Esophagus muscularis mucosa (tissue), 4 donors: ENCODE data around the gene CAPZA1.

Experiments
- CTCF ChIP-seq, 3 experiments: fragments of 200-600 bp in 2 of 3; fragments of 450-650 bp in 1 of 3; sonication (generic) in 2 of 3; IDR thresholded peaks; one replicate each; pipeline ENCODE4 v1.5.1; 2017 to 2019; ENCODE audit warnings: antibody characterized with exemption in 3 of 3, mild to moderate bottlenecking in 2 of 3, moderate library complexity in 1 of 3
- EP300 ChIP-seq: sonication (generic); formaldehyde crosslinking; IDR thresholded peaks from one replicate; pipeline ENCODE4 v1.6.1; 2017; ENCODE audit warnings: antibody characterized with exemption
- POLR2A ChIP-seq: fragments of 450-650 bp; IDR thresholded peaks from one replicate; pipeline ENCODE4 v1.6.1; 2017; ENCODE audit warnings: antibody characterized with exemption, moderate library complexity, mild to moderate bottlenecking, low read depth
- POLR2AphosphoS5 ChIP-seq, 2 donors: sonication (generic); formaldehyde crosslinking; IDR thresholded peaks; one replicate each; pipeline ENCODE4 v1.6.1; 2017; ENCODE audit warnings: antibody characterized with exemption in 2 of 2

DNA sequence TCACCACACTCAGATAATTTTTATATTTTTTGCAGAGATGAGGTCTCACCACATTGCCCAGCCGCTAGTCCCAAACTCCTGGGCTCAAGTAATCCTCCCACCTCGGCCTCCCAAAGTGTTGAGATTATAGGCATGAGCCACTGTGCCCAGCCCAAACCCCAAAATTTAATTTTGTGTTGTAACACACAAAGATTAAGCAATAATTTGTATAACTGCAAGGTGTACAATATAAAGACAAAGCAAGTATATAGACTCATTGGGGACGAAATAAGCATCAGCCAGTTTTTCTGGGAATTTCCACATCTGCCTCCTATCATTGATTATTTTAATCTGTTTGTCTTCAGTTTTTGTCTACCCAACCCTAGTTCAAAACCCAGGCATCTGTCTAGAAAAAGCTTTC is 43.4 kb upstream of the CAPZA1 start:
- TF ChIP-seq CTCF (IDR thresholded peaks at IDR 0.05) (no peak), POLR2A (no peak), POLR2AphosphoS5 (IDR thresholded peaks at IDR 0.05) (no peak), EP300 (no peak)
